Measurements from ENCODE around the gene IL6R.
A peak's percentile ranks its signal among the peaks of the same experiment; 100 is the strongest.

IL6R gene

GRCh38 chr1:154427173-154428139 lies 22.3 kb downstream of the IL6R start:
- DNase-seq, result no peak

GRCh38 chr1:154429118-154429517 lies 24.0 kb downstream of the IL6R start:
- DNase-seq, result no peak

GRCh38 chr1:154429841-154430611 lies 24.9 kb downstream of the IL6R start:
- DNase-seq, result no peak

GRCh38 chr1:154430903-154431302 lies 25.8 kb downstream of the IL6R start:
- no peak for DNase-seq

GRCh38 chr1:154431586-154432373 lies 26.6 kb downstream of the IL6R start:
- no peak for DNase-seq

GRCh38 chr1:154433161-154433764 lies 28.1 kb downstream of the IL6R start:
- no peak for DNase-seq

- no peak for DNase-seq
Observed at GRCh38 chr1:154434346-154435085, 29.4 kb downstream of the IL6R start.

- DNase-seq, result no peak
Observed at GRCh38 chr1:154435599-154436200, 30.6 kb downstream of the IL6R start.

- no peak for DNase-seq
Observed at GRCh38 chr1:154436433-154436832, 31.3 kb downstream of the IL6R start.

GRCh38 chr1:154440036-154440804 lies 35.1 kb downstream of the IL6R start:
- DNase-seq, result no peak

- no peak for DNase-seq
Observed at GRCh38 chr1:154441241-154441888, 36.2 kb downstream of the IL6R start.

- DNase-seq, result no peak
Observed at GRCh38 chr1:154442006-154442740, 37.0 kb downstream of the IL6R start.

- DNase-seq, result no peak
Observed at GRCh38 chr1:154443274-154444013, 38.3 kb downstream of the IL6R start.

- DNase-seq, result peak; percentile 18
Observed at GRCh38 chr1:154445040-154445472, 39.9 kb downstream of the IL6R start.

- no peak for DNase-seq
Observed at GRCh38 chr1:154446292-154446691, 41.1 kb downstream of the IL6R start.

- DNase-seq, result no peak
Observed at GRCh38 chr1:154446789-154447188, 41.6 kb downstream of the IL6R start.

- no peak for DNase-seq
Observed at GRCh38 chr1:154448331-154448811, 43.2 kb downstream of the IL6R start.

- DNase-seq, result no peak
Observed at GRCh38 chr1:154453161-154453560, 48.0 kb downstream of the IL6R start.
